ENCODE data around the gene CIDEA. TPM values are rescaled to one million over a fixed set of nuclear protein-coding genes. Genes with fewer than 3 reads are reported as not detected.
"Not testable (repeated sequence)": the region's sequence is repeated elsewhere in the genome, so short reads cannot be mapped to it uniquely, and the experiment has no call there.

CIDEA gene
- total and polyA plus RNA-seq, 4 donors = 0.38 to 1.0 (median 0.47) TPM

DNA sequence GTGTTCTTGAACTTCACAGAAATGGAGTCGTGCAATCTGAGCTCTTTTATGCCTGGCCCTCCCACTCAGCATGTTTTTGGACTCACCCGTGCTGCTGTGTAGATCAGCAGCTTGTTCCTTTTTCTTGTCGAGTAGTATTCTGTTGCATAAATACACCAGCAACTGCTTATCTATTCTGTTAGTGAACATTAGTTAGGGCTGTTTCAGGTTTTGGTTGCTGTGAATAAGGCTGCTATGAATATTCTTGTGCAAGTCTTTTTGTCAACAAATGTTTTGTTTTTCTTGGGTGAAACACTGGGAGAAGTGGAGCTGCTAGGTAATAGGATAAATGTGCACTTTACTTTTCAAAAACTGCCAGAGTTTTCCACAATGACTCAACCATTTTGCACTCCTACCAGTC, 15.3 kb upstream of the CIDEA start:
- H3K27ac ChIP-seq (ENCODE audit: low read depth, low read length) = no peak overlapping the region
- H3K4me1 ChIP-seq (ENCODE audit: control insufficient read depth, insufficient read depth, low read length) = peaks cover 9% of the 10 kb centered on the region
- H3K9me3 ChIP-seq (ENCODE audit: control insufficient read depth, insufficient read depth, low read length) = no peaks in the 10 kb centered on the region
- WGBS (ENCODE audit: insufficient coverage) = 15% methylated on average over 2 of the region's 3 CpGs
- no peak overlapping the region for H3K4me3 ChIP-seq (ENCODE audit: low read depth, low read length)
- DNase-seq (ENCODE audit: low read depth in 4 of 6, low spot score in 6 of 6) = no peak
- no peaks in the 10 kb centered on the region for H3K36me3 ChIP-seq (ENCODE audit: control insufficient read depth, insufficient read depth, low read length)
- no peaks in the 10 kb centered on the region for H3K27me3 ChIP-seq (ENCODE audit: control insufficient read depth, insufficient read depth, low read length)

DNA sequence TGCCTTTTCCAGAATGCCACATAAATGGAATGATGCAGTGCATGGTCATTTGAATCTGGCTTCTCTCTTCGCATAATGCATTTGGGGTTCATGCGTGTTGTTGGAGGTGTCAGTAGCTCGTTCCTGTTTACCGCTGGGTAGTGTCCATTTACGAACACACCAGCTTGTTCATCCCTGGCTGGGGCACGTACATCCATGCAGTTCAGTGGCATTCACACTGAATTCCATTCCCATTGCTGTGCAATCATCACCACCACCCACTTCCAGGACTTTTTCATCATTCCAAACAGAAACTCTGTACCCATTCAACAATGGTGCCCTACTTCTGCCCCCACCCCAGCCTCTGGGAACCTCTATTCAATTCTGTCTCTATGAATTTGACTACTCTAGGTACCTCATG, 14.7 kb upstream of the CIDEA start:
- Histone ChIP-seq H3K4me3 (ENCODE audit: low read depth, low read length) (no peak overlapping the region), H3K4me1 (ENCODE audit: control insufficient read depth, insufficient read depth, low read length) (peaks cover 9% of the 10 kb centered on the region), H3K36me3 (ENCODE audit: control insufficient read depth, insufficient read depth, low read length) (no peaks in the 10 kb centered on the region), H3K27ac (ENCODE audit: low read depth, low read length) (no peak overlapping the region), H3K9me3 (ENCODE audit: control insufficient read depth, insufficient read depth, low read length) (no peaks in the 10 kb centered on the region), H3K27me3 (ENCODE audit: control insufficient read depth, insufficient read depth, low read length) (no peaks in the 10 kb centered on the region)
- no peak for DNase-seq (ENCODE audit: low read depth in 4 of 6, low spot score in 6 of 6)
- WGBS (ENCODE audit: insufficient coverage) = 93% methylated on average over 6 of the region's 6 CpGs

DNA sequence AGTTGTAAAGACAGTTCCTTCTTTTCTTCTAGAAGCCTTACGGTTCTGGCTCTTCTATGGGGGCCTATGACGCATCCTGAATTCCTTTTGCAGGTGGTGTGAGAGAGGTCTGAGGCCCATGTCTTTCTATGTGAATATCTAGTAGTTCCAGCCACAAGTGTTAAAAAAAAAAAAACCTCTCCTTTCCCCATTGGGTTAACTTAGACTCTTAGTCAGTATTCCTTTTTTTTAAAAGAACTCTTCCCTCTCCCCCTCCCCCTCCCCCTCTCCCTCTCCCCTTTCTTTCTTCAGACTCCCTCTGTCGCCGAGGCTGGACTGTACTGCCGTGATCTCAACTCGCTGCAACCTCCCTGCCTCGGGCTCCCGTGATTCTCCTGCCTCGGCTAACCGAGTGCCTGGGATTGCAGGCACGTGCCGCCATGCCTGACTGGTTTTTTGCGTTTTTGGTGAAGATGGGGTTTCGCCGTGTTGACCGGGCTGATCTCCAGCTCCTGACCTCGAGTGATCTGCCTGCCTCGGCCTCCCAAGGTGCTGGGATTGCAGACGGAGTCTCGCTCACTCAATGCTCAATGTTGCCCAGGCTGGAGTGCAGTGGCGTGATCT, 11.4 kb upstream of the CIDEA start:
- WGBS (ENCODE audit: insufficient coverage) = 93% methylated on average over 17 of the region's 21 CpGs
- H3K27me3 ChIP-seq (ENCODE audit: control insufficient read depth, insufficient read depth, low read length) = peaks cover 8% of the 10 kb centered on the region
- no peaks in the 10 kb centered on the region for H3K9me3 ChIP-seq (ENCODE audit: control insufficient read depth, insufficient read depth, low read length)
- H3K4me3 ChIP-seq (ENCODE audit: low read depth, low read length) = no peak overlapping the region
- H3K27ac ChIP-seq (ENCODE audit: low read depth, low read length) = no peak overlapping the region
- H3K36me3 ChIP-seq (ENCODE audit: control insufficient read depth, insufficient read depth, low read length) = no peaks in the 10 kb centered on the region
- peaks cover 4% of the 10 kb centered on the region for H3K4me1 ChIP-seq (ENCODE audit: control insufficient read depth, insufficient read depth, low read length)
- no peak for DNase-seq (ENCODE audit: low read depth in 4 of 6, low spot score in 6 of 6)

DNA sequence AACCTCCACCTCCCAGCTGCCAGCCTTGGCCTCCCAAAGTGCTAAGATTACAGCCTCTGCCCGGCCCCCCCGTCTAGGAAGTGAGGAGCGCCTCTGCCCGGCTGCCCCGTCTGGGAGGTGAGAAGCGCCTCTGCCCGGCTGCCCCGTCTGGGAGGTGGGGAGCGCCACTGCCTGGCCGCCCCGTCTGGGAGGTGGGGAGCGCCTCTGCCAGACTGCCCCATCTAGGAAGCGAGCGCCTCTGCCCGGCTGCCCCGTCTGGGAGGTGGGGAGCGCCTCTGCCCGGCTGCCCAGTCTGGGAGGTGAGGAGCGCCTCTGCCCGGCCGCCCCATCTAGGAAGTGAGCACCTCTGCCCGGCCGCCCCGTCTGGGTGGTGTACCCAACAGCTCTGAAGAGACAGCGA, 10.9 kb upstream of the CIDEA start:
- not testable (repeated sequence) for H3K27ac ChIP-seq (ENCODE audit: low read depth, low read length); H3K27me3 ChIP-seq (ENCODE audit: control insufficient read depth, insufficient read depth, low read length); H3K4me3 ChIP-seq (ENCODE audit: low read depth, low read length); H3K36me3 ChIP-seq (ENCODE audit: control insufficient read depth, insufficient read depth, low read length); H3K9me3 ChIP-seq (ENCODE audit: control insufficient read depth, insufficient read depth, low read length); H3K4me1 ChIP-seq (ENCODE audit: control insufficient read depth, insufficient read depth, low read length); DNase-seq (ENCODE audit: low read depth in 4 of 6, low spot score in 6 of 6)
- 96% methylated on average over 23 of the region's 25 CpGs for WGBS (ENCODE audit: insufficient coverage)

DNA sequence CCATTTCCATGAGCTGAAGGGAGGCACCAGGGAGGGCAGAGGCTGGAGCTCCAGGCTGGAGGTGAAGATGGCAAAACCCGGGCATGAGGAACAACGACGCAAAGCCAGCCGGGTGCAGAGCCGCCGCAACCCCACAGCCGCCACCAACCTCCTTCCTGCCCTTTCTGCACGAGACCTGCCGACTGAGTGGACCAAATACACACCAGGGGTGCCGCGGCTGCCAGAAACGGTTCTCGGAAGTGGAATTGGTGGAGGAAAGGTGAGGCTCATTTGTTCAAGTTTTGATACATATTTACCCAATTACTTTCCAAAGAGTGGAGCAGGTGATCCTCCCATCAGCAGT, 8.4 kb upstream of the CIDEA start:
- Histone ChIP-seq H3K27ac (ENCODE audit: low read depth, low read length) (no peak overlapping the region), H3K4me1 (ENCODE audit: control insufficient read depth, insufficient read depth, low read length) (peaks cover 4% of the 10 kb centered on the region), H3K36me3 (ENCODE audit: control insufficient read depth, insufficient read depth, low read length) (no peaks in the 10 kb centered on the region), H3K9me3 (ENCODE audit: control insufficient read depth, insufficient read depth, low read length) (no peaks in the 10 kb centered on the region), H3K4me3 (ENCODE audit: low read depth, low read length) (no peak overlapping the region), H3K27me3 (ENCODE audit: control insufficient read depth, insufficient read depth, low read length) (peaks cover 8% of the 10 kb centered on the region)
- WGBS (ENCODE audit: insufficient coverage) = 100% methylated on average over 3 of the region's 13 CpGs
- DNase-seq (ENCODE audit: low read depth in 4 of 6, low spot score in 6 of 6) = no peak

DNA sequence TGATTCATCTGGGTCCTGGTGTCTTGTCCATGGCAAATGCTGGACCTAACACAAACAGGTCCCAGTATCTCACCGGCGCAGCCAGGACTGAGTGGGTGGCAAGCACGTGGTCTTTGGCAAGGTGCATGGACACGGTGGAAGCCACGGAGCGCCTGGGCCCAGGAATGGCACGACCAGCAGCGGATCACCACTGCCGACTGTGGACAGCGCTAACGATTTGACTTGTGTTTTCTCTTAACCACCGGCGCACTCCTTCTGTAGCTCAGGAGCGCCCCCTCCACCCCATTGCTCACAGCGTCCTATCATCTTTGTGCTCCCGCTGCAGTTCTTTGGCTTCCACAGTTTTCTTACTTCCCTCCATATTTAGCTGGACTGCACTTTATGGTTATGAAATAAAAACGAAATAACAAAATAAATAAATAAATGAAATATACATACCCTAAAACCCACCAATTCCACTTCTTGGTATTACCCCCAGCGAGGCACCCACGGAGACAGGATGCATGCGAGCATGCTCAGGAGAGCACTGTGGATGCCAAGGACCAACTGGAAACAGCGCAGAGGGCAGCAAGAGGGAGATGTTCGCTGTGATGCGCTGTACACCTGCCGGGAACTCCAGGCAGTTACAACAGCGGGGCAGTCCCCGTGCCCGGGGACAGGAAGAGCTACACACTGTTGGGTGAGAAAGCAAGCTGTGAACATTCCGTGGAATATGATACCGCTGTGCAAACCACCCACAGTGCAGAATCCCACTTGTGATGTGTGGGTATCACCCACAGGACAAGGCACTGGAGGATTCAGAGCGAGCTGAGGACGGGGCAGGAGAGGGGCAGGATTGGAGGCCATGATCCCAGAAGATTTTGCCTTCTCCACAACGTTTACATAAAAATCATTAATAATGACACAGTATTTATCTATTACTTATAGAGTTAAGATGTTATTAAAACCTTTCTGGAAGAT, 7.0 kb upstream of the CIDEA start:
- Histone ChIP-seq H3K4me1 (ENCODE audit: control insufficient read depth, insufficient read depth, low read length) (peaks cover 4% of the 10 kb centered on the region), H3K36me3 (ENCODE audit: control insufficient read depth, insufficient read depth, low read length) (no peaks in the 10 kb centered on the region), H3K9me3 (ENCODE audit: control insufficient read depth, insufficient read depth, low read length) (no peaks in the 10 kb centered on the region), H3K27ac (ENCODE audit: low read depth, low read length) (no peak overlapping the region), H3K4me3 (ENCODE audit: low read depth, low read length) (no peak overlapping the region), H3K27me3 (ENCODE audit: control insufficient read depth, insufficient read depth, low read length) (peaks cover 13% of the 10 kb centered on the region)
- DNase-seq (ENCODE audit: low read depth in 4 of 6, low spot score in 6 of 6) = peak in 2 of 6 donors; percentile 16 to 34
- WGBS (ENCODE audit: insufficient coverage) = 47% methylated on average over 25 of the region's 32 CpGs

DNA sequence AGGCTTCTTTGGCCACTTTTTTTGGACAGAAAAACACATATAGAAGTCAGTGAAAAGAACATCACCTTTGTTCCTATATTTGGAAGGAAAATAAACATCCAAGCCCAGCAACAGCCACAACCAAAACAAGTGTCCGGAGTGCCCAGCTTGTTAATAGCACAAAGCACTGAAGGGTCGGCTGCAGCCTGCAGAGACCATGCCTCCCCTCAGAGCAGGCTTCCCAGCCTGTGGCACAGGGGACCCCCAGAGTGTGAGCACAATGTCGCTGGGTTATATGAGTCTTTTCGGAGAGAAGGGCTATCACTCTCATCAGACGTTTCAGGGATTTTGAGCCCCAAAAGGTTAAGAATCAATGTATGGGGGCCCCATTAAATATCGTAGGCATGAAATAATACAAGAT, 6.2 kb upstream of the CIDEA start:
- WGBS (ENCODE audit: insufficient coverage) = 85% methylated on average over 5 of the region's 6 CpGs
- no peak for DNase-seq (ENCODE audit: low read depth in 4 of 6, low spot score in 6 of 6)
- Histone ChIP-seq H3K4me1 (ENCODE audit: control insufficient read depth, insufficient read depth, low read length) (peaks cover 5% of the 10 kb centered on the region), H3K36me3 (ENCODE audit: control insufficient read depth, insufficient read depth, low read length) (no peaks in the 10 kb centered on the region), H3K27ac (ENCODE audit: low read depth, low read length) (no peak overlapping the region), H3K4me3 (ENCODE audit: low read depth, low read length) (no peak overlapping the region), H3K27me3 (ENCODE audit: control insufficient read depth, insufficient read depth, low read length) (peaks cover 19% of the 10 kb centered on the region), H3K9me3 (ENCODE audit: control insufficient read depth, insufficient read depth, low read length) (no peaks in the 10 kb centered on the region)

DNA sequence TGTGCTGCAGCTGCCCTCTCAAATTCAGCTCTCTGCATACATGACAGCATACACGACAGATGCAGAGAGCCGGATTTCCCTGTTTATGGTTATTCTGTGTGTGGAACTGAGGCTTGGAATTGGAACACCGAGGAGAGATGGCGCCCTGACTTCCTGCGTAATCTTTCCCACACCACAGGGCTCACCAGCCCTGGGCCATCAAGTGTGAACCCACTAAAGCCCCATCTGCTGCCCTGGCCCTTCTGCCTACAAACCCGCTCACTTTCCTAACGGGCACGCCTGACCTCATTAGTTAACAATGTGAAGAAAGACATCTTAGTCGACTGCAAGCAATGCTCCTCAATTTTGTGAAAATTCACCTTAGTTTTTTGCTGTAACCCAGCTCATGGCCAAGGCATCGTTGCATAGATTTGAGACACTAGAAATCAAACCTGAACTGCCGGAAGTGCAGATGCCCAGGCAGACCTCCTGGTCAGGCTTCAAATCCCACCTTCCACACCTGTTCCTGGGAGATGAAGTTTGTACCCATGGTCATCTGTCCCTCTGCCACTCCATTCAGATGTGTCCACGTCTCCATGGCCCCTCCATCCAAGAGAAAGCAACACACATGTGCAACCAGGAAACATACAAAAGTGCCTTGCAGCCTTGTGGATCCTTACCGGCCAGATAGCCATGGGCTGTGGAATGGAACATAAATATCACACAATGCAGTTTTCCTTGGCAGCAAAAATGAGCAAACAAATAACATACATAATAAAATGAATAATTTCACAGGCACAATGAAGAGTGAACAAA, 5.0 kb upstream of the CIDEA start:
- 71% methylated on average over 6 of the region's 13 CpGs for WGBS (ENCODE audit: insufficient coverage)
- DNase-seq (ENCODE audit: low read depth in 4 of 6, low spot score in 6 of 6) = no peak
- no peaks in the 10 kb centered on the region for H3K36me3 ChIP-seq (ENCODE audit: control insufficient read depth, insufficient read depth, low read length)
- no peaks in the 10 kb centered on the region for H3K9me3 ChIP-seq (ENCODE audit: control insufficient read depth, insufficient read depth, low read length)
- H3K27me3 ChIP-seq (ENCODE audit: control insufficient read depth, insufficient read depth, low read length) = peaks cover 30% of the 10 kb centered on the region
- H3K4me3 ChIP-seq (ENCODE audit: low read depth, low read length) = no peak overlapping the region
- H3K27ac ChIP-seq (ENCODE audit: low read depth, low read length) = no peak overlapping the region
- H3K4me1 ChIP-seq (ENCODE audit: control insufficient read depth, insufficient read depth, low read length) = peaks cover 17% of the 10 kb centered on the region

DNA sequence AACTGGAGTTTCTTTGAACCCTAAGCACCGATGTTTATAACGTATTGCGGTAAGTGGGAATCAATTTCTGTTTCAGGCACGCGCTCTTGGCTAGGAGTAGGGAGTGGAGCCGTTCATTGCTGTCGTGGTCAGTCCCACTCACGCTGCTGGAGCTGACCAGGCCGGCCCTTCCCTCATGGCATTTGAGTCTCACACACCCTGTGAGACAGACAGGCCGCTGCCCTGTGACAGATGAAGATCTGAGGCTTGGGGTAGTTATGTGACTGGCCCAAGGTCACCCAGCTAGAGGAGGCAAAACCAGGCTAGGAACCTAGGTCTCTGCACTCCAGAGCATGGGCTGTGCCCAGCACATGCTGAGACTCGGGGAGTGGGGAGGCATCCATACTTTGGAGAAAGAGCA, 2.9 kb upstream of the CIDEA start:
- Histone ChIP-seq H3K27me3 (ENCODE audit: control insufficient read depth, insufficient read depth, low read length) (peaks cover 50% of the 10 kb centered on the region), H3K27ac (ENCODE audit: low read depth, low read length) (no peak overlapping the region), H3K36me3 (ENCODE audit: control insufficient read depth, insufficient read depth, low read length) (no peaks in the 10 kb centered on the region), H3K4me3 (ENCODE audit: low read depth, low read length) (no peak overlapping the region), H3K9me3 (ENCODE audit: control insufficient read depth, insufficient read depth, low read length) (no peaks in the 10 kb centered on the region), H3K4me1 (ENCODE audit: control insufficient read depth, insufficient read depth, low read length) (peaks cover 27% of the 10 kb centered on the region)
- DNase-seq (ENCODE audit: low read depth in 4 of 6, low spot score in 6 of 6) = no peak
- 90% methylated on average over 11 of the region's 11 CpGs for WGBS (ENCODE audit: insufficient coverage)

Measured in spinal cord (tissue), 10 donors.